HG02798 (cell line): ENCODE measurements around the gene FGFR2.

Experiments used
- ATAC-seq: cut with Tn5 transposase; IDR thresholded peaks from one replicate; pipeline ENCODE4 v1.9.1; 2021; ENCODE audit warnings: mild to moderate bottlenecking; ENCODE audit not compliant: unreplicated experiment, poor library complexity

Gene FGFR2

DNA sequence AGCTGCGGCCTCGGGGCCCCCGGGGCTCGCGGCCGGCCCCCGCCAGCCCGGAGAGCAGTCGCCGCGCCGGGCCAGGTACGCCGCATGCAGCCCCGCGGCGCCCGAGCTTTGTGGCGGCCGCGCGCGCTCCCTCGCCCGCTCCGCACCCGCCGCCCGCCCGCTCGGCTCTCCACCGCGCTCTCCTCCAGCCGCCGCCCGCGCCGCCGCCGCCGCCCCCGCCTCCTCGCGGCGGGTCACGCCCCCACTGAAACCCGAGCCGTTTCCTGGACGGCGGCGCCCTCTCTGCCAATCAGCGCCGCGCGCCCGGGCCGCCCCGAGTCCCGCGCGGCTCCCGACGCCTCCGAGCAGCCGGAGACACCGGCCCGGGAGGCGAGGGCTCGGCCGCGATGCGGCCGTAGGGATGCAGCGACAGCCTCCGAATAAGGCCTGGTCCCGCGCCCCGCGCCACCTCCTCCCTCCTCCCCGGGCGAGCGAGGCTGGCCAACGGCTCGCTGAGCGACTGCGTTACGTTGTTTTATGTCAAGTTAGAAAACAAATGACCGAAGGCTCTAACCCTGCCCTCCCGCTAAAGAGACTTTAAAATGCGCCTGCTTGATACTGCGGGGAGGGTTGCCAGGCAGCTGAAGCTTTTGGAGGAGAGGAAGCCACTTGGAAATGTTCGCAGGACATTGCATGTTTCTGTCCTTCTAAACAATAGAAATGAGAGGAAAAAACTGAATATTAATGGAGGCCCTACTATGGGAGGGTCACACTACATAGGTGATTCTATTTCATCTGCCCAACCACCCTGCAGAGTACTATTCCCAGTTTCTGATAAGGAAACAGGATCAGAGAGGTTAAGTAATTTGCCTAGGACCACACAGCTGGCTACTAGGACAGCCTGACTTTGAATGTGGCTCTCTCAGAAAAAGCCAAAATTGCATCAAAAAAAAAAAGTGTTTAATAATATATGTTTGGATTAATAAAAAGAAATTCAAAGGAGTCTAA, at the start of gene FGFR2:
Gene FGFR2, minus strand, starts transcription at position 182 of the 987 bp plus-strand sequence. CDS start 4,627 bp downstream, outside the sequence.
- peak; percentile 84 for ATAC-seq

DNA sequence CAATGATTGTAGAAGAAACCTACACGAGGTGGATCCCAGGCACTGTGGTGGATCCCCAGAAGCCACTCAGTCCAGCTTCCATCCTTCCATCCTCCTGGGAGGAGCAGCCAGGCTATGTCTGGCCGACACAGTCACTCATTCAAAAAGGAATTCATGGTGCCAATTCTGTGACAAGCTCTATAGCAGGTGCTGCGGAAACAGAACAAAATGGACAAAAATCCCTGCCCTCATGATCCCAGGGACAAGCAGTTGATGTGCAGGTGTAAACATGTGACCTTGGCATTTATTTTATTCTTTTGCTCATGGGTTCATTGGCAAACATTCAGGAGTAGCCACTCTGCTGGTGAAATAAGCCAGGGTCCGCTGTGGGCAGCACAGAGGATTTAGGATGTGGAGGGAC, 49.2 kb upstream of the FGFR2 start:
- no peak for ATAC-seq

DNA sequence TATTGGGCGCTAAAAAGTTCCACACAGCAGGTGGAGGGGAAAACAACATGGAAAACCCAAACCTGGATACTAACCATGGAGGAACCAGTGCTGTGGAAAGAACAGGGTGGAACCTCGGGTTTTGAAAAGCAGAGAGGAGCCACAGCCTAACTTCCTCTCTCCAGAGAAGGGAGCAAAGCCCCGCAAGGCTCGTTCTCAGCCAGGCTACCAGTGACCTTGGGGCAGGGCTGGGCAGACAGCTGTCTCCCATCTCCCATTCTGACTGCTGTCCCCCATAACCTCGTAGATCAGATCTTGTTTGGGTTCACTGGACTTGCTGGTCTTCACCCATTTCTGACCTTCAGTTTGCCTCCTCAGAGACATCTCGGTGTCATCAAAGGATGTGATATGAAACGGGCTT, 47.5 kb upstream of the FGFR2 start:
- no peak for ATAC-seq

DNA sequence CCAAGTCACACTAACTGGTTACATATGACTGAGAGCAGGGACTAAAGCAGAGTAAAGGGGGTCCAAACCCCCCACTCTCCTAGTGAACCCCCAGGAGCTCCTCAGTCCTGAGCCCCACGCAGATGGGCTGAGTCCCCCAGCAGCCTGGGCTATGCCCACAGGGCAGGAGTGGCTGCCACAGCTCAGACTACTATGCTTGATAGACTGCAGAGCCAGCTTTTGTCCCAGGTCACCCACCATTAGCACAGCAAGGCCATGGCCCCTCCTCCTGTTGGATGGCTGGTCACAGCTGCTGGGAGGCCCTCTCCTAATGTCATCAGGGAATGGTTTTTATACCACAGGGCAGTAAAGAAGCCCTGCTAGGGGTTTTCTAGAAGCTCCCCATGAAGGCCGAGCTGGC, 46.3 kb upstream of the FGFR2 start:
- ATAC-seq, result no peak

DNA sequence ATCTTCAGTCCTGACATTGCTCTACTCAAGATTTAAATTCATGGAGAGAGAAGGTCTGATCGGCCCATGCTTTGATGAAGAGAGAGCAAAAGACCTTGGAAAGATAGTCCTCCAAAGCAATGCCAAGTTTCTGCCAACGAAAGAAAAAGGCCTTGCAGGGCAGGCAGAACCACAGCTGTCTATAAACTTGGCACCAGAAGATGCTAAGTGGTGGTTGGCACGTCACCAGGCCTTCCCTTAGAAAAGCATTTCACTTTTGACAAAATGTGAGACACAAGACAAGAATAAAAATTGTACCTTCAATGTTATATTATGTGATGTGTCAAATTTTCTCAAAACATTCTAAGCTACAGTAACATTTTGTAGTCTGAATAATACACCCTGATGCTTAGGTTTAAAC, 42.0 kb upstream of the FGFR2 start:
- ATAC-seq, result no peak

DNA sequence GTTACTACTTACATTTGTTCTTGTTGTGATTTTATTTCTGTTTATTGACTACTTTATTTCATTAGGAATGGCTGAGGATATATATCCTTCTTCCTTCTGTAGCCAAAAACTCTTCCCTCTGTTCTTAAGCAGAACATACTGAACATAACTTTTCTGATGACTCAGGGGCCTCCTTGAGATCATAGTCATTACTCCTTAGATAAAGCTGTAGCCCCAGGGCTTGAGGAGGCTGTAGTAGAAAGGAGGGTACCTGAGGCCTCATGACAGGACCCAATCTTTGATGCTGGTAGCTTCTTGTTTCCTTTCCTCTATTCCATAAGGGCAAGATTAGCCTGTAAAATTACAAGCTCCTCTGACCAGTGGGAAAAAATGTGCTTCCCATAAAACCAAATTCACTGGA, 41.2 kb upstream of the FGFR2 start:
- no peak for ATAC-seq

DNA sequence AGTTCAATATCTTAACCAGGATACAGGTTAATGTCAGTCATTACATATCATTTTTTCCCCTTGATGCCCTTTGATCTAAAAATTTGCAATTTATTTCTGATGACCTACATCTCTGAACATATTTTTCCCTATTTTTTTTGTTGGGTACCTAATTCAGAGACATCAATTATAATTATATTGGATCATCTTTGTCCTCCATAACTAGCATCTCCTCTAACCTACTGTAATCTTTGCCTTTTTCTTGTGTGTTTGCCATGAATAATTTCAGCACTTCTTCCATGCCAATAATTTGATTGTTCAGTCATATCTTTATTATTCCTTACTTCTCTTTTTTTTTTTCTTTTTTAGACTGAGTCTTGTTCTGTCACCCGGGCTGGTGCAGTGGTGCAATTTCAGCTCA, 39.2 kb upstream of the FGFR2 start:
- no peak for ATAC-seq

DNA sequence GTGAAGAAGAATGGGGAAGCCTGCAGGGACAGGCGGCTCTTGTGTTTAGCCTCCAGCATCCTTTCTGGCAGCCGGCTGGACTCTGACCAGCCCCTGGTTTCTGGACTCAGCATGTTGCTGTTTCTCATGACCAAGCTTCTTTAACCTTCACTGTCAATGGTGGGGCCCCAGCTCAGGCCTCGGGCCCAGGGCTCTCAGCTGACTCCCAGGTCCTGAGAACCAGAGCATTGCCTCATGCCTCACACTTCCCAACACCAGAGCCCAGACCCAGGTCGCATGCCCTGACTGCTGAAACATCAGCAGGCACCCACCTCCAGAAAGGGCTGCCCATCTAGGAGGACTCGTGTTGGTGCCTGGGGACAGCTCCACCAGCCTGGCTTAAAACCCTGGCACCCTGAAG, 34.8 kb upstream of the FGFR2 start:
- no peak for ATAC-seq

DNA sequence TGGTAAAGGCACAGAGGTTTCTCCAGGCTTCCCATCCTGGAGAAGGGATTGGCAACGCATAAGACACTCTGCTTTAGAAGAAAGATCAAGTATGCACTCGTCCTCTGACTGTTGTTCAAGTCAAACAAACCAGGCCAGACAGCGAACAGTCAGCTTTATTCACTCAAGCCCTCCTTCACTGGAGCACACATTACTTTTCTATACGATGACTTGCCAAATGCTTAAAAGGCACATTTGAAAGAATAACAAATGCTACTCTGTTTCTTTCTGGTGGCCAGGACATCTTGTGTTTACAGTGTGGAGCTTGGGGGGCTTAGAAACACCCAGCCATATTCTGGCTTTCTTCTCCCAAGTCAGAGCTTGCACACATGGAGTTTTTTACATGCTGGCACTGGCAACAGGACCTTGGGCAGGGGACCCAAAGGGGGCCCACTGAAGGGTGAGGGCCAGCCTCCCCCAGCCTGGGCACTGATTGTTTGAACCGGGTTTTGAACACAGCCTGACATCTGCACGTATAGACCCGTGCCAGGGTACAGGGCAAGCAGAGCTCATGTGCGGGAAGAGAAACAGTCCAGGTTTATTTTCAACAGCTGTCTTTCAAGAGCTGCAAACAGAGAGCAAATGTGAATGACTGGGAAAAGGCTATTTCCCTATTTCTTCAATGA, 33.3 kb upstream of the FGFR2 start:
- no peak for ATAC-seq

DNA sequence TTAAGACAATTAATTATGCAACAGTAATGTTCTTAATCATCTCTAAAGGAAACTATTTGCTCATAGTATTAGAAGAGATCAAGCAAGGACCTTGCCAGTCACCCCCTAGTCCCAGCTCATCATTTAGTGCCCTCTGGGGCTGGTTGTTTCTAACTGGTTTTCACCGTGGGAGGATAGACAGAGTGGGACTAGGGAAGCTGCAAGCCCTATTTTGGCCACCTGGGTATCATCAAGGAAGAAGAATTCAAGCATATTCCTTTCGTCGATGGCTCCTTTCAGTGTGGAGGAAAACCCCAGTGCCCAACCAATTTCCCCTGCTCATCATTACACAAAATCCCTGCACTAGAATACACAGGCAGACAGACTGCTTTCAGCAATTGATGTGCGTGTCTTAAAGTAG, 30.6 kb upstream of the FGFR2 start:
- no peak for ATAC-seq

DNA sequence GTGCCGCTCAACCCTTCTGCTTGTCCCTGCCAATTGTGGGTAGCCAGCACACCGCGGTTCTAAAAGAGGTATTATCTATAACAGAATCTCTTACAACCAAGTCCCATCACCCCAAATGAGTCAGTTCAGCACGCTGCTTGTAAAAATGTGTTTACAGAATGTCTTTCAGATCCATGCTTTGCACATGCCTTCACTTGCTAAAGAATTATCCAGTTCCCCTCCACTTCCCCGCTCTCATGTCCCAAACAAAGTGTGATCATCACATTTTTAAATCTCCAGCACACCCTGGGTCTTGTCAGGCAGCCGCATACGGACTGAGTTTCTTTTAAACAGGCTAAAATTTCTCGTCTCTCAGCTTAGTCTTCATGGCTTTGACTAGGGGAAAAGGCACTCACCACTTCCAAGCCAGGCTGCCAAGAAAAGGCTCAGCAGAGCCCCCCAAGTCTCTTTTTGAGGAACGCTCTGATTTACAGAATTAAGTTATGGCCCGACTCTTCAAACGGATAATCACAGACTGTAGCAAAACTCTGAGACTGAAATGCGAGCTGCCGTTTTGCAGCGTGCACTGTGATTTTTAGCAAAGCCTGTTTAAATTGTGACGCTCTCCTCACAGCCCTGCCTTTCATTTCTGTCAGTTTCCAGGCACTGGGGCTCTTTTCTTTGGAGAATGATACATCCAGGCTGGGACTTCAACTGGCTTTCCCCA, 29.8 kb upstream of the FGFR2 start:
- ATAC-seq, result no peak

DNA sequence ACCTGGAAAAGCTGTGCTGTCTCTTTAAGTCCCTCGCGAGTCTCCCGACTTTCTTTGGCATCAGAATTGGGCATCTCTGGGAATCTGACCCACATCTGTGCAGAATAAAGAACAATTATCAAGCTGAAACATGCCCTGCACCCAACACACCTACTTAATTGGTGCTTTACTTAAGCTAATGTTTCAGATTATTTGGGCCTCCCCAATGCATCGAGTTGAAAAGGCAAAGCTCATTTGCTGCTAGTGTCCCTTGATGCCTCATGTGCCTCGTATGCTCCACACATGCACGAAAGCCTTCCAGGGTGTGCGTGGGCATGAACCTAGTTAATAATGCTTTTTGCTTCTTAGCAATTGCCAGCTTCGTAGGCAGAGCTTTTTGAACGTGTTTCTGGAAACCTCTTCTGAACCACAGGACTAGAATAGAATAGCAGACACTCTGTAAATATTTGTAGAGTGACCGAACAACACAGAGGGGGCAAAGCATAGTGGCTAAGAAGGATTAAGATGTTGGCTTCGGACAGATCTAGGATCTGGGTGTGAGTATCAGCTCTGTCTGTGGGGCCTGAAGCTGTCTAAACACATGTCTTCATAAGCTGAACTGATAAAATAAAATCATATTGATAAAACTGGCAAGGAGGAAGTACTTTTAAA, 26.7 kb upstream of the FGFR2 start:
- ATAC-seq, result no peak

DNA sequence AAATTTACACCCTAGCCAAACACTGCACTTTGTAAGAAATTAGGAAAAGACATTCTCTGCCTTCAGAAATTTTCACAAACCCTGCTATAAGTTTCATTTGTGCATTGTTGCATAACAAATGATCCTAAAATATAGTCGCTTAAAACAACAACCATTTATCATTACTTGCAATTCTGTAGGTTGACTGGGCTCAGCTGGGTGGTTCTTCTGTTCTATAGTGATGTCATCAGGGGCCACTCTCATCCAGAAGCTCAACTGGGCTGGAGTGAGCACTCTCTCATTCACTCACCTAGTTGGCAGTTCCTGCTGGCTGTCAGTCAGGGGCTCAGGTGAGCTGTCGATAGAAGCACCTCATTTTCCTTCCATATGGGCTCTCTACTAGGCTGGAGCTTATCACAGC, 20.7 kb upstream of the FGFR2 start:
- no peak for ATAC-seq

DNA sequence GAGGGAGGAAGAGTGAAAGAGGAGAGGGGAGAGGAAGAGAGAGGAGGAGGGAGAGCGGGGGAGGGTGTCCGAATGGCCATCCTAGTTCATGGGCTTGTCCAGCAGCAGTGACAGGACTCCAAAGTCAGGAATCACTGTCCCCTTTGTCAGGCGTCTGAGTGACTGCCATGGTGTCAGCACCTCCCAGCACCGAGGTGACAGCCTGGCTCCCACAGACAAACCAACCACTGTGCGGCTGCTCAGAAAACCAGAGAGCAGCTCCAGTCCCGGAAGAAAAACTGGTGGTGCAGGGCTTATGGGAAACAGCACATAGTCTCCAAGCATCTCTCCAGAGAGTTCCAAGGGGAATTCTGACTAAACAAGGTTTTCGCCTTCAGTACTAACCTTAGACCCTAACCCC, 18.9 kb upstream of the FGFR2 start:
- ATAC-seq, result no peak

DNA sequence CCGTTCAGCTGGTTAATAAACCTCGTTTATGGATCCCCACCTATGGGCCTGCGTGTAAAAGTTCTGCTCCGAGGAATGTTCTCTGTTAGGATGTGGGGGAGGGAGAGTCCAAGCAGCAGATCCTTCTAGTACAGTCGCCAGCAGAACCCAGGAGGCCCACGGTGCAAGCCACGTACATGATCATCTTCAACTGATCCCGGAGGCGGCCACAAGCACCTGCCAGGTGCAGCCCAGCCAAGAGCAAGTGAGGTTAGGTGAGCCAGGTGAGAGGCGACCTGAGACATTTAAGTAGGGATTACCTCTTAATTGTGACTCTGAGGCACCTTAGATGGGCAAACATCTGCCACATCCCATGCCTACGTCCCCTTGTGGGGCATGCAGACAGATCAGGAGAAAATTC, 18.0 kb upstream of the FGFR2 start:
- ATAC-seq, result no peak

DNA sequence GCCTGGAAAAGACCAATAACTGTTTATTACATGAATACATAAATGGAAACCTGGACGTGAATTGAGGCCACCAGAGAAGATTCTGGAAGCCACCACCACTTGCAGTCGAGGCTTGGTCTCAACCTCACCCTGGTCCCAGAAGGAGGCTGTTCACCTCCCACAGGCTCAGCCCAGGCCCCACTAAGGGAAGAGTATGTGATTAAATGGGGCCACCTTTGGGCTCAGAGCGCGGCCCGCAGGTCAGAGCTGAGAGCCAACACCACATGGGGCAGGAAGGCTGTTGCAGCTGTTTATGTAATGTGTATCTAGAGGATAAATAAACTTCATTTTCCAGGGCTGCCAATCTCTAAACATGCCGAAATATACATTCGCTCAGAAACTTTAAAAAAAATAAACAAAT, 17.6 kb upstream of the FGFR2 start:
- no peak for ATAC-seq

DNA sequence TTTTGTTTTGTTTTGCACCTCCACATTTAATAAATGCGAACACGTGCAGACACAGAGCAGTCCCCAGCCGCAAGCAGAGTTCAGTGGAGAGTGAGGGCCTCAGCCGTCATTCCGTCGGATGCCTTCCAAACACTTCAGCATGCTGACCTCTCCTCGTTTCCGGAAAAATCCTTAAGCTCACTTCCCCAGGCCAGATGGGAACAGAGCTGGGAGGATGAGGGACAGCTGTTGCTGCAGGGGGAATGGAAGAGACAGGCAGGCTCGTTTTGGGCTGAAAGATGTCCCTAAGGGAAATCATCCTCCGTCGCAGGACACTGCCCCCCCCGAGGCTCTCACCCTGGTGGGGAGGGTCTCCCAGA, 17.2 kb upstream of the FGFR2 start:
- no peak for ATAC-seq

DNA sequence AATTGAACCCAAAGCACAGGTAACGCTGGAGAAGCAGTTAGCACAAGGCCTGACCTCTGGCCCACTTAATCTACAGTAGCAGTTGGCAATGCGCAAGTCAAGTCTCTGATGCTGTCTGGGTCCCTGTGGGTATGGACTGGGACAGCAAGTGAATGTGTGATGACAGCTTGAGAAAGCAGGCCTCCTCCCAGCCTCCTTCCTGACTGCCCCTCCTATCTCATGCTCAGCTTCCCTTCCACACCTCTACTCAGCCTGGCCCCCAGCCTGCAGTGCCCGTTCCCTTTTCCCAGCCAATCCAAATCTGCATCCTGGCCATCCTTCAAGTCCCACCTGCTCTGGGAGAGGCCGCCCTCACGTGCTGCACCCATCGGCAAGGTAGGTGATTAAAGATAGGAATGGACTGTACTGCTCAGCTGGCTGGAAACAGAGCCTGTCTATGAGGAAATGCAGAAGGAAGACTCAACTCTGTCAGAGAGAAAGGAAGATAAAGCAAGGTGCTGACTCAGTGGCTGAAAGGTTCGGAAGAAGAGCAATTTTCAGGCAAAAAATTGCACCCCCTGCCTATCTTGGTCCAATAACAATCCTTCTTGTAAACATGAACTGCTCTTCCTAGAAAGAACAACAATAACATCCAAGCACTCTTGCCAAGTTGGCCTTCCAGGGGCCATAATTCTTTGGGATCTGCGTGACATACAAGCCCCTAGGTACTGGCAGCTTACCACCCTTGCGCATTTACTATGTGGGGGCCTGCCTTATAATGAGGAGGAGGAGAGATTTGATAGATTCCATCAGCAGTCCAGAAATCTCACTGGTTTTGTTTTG, 16.6 kb upstream of the FGFR2 start:
- no peak for ATAC-seq

DNA sequence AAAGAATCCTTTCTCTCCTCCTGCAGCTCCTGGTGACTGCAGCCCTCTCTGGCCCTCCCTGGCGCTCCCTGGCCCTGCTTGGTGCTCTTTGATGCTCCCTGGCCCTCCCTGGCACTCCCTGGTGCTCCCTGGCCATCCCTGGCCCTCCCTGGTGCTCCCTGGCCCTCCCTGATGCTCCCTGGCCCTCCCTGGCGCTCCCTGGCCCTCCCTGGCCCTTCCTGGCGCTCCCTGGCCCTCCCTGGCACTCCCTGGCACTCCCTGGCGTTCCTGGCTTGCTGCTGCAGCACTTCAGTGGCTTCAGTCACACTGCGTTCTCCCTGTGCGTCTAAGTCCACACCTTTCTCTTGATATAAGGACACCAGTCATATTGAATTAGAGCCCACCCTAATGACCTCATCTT, 15.2 kb upstream of the FGFR2 start:
- ATAC-seq, result no peak
